Gastroesophageal sphincter (tissue), 4 donors: ENCODE data around the gene MRPL11. TPM values are rescaled to one million over a fixed set of nuclear protein-coding genes. Genes with fewer than 3 reads are reported as not detected.

Experiments
- ATAC-seq: fragments of 150-250 bp; one replicate; pipeline ENCODE4 v1.9.1; 2016; ENCODE audit warnings: mild to moderate bottlenecking, moderate library complexity
- H3K27ac ChIP-seq, 4 donors: fragments of 200-600 bp; sonication (generic) in 3 of 4; 1 replicate in 3 of 4; 2 replicates in 1 of 4; pipeline ENCODE4 v1.5.1; 2016 to 2019
- H3K27me3 ChIP-seq: fragments of 200-600 bp; sonication (generic); one replicate; pipeline ENCODE4 v1.5.1; 2019
- H3K36me3 ChIP-seq, 2 donors: fragments of 200-600 bp; sonication (generic); one replicate each; pipeline ENCODE4 v1.5.1; 2019; ENCODE audit warnings: control low read depth in 1 of 2
- H3K4me1 ChIP-seq, 3 donors: fragments of 200-600 bp; sonication (generic); 1 replicate in 2 of 3; 2 replicates in 1 of 3; pipeline ENCODE4 v1.5.1; 2016 to 2019; ENCODE audit warnings: control low read depth in 2 of 3
- H3K4me3 ChIP-seq, 2 donors: fragments of 200-600 bp; sonication (generic); one replicate each; pipeline ENCODE4 v1.5.1; 2019; ENCODE audit warnings: mild to moderate bottlenecking in 1 of 2, moderate library complexity in 1 of 2
- H3K9me3 ChIP-seq, 3 donors: fragments of 200-600 bp; sonication (generic); one replicate each; pipeline ENCODE4 v1.5.1; 2017 to 2019; ENCODE audit warnings: control low read depth in 2 of 3
- CTCF ChIP-seq, 4 experiments: fragments of 200-600 bp in 2 of 4; fragments of 450-650 bp in 2 of 4; sonication (generic) in 1 of 4; IDR thresholded peaks; one replicate each; pipeline ENCODE4 v1.5.1; 2017 to 2019; ENCODE audit warnings: antibody characterized with exemption in 4 of 4, mild to moderate bottlenecking in 2 of 4, moderate library complexity in 2 of 4
- EP300 ChIP-seq: sonication (generic); formaldehyde crosslinking; IDR thresholded peaks from one replicate; pipeline ENCODE4 v1.6.1; 2017; ENCODE audit warnings: antibody characterized with exemption, mild to moderate bottlenecking
- POLR2A ChIP-seq, 2 donors: fragments of 450-650 bp; IDR thresholded peaks; one replicate each; pipeline ENCODE4 v1.6.1; 2017; ENCODE audit warnings: antibody characterized with exemption in 2 of 2, mild to moderate bottlenecking in 2 of 2, moderate library complexity in 1 of 2
- POLR2AphosphoS5 ChIP-seq: sonication (generic); formaldehyde crosslinking; IDR thresholded peaks from one replicate; pipeline ENCODE4 v1.6.1; 2017; ENCODE audit warnings: antibody characterized with exemption
- WGBS, 2 donors: methylation state at CpG; one replicate each; pipeline ENCODE4 v1.1.5; 2018; ENCODE audit warnings: low coverage in 1 of 2; 5-methylcytosine and 5-hydroxymethylcytosine counted together
- total RNA-seq, 4 donors: library from RNA; depleted of rRNA; stranded (reverse); fragments of >200 nt; gene quantifications; one replicate each; pipeline ENCODE4 v1.1.0, GENCODE V29; 2016

Gene MRPL11
- total RNA-seq, 4 donors from 2014 or later: 36.3 to 48.1 (median 45.6) TPM

DNA sequence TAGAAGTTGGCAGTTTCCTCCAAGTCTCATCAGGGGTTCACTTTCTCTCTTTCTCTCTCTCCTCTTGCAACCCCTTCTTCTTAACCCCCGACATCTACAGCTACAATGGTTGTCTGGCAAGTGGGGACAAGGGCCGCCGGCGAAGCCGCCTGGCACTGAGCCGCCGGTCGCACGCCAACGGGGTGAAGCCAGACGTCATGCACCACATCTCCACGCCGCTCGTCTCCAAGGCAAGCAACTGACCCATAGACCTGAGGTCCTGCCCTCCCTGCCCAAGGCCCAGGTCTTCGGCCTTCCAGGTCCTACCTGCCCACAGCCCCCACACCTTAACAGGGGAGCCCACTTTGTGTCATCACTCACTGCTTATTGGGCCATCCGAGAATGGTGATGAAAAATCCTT lies 32.5 kb upstream of the MRPL11 start:
- Histone ChIP-seq H3K27ac (no peak overlapping the region), H3K9me3 (no peaks in the 10 kb centered on the region), H3K4me1 (peaks cover 0 to 22% (median 11%) of the 10 kb centered on the region in 3 donors), H3K36me3 (peaks cover 0 to 72% of the 10 kb centered on the region in 2 donors), H3K27me3 (no peaks in the 10 kb centered on the region), H3K4me3 (no peak overlapping the region)
- no peak for TF ChIP-seq EP300
- no peak for TF ChIP-seq POLR2A (IDR thresholded peaks at IDR 0.05)
- TF ChIP-seq POLR2AphosphoS5: no peak
- no peak for TF ChIP-seq CTCF (IDR thresholded peaks at IDR 0.05)
- WGBS, 2 donors: 92% methylated on average over 4 of the region's 16 CpGs; no CpG with 5 or more reads in 1 of the 2 donors
- ATAC-seq: no peak

GRCh38 chr11:66470015-66470414 lies 31.4 kb upstream of the MRPL11 start:
- Histone ChIP-seq H3K27ac (no peak overlapping the region), H3K9me3 (no peaks in the 10 kb centered on the region), H3K36me3 (peaks cover 0 to 61% of the 10 kb centered on the region in 2 donors), H3K27me3 (no peaks in the 10 kb centered on the region), H3K4me1 (peaks cover 0 to 33% (median 15%) of the 10 kb centered on the region in 3 donors), H3K4me3 (no peak overlapping the region)
- no peak for TF ChIP-seq EP300
- TF ChIP-seq POLR2AphosphoS5: no peak
- TF ChIP-seq POLR2A (IDR thresholded peaks at IDR 0.05): no peak
- TF ChIP-seq CTCF (IDR thresholded peaks at IDR 0.05): no peak
- ATAC-seq: no peak
- 80 to 92% methylated on average over 2 to 3 of the region's 3 CpGs for WGBS, 2 donors

- ATAC-seq: no peak
- H3K9me3 ChIP-seq: no peaks in the 10 kb centered on the region
- H3K4me1 ChIP-seq: peaks cover 0 to 34% (median 15%) of the 10 kb centered on the region in 3 donors
- H3K27me3 ChIP-seq: no peaks in the 10 kb centered on the region
- H3K36me3 ChIP-seq: peaks cover 0 to 55% of the 10 kb centered on the region in 2 donors
- H3K27ac ChIP-seq: no peak overlapping the region
- no peak overlapping the region for H3K4me3 ChIP-seq
- TF ChIP-seq CTCF (IDR thresholded peaks at IDR 0.05): no peak
- no peak for TF ChIP-seq EP300
- no peak for TF ChIP-seq POLR2AphosphoS5
- TF ChIP-seq POLR2A (IDR thresholded peaks at IDR 0.05): no peak
- WGBS, 2 donors: 91% methylated on average over 1 of the region's 1 CpG; no CpG with 5 or more reads in 1 of the 2 donors
These were observed 30.8 kb upstream of the MRPL11 start for GRCh38 chr11:66469441-66469840.

GRCh38 chr11:66468691-66469090 lies 30.0 kb upstream of the MRPL11 start:
- H3K9me3 ChIP-seq: no peaks in the 10 kb centered on the region
- no peak overlapping the region for H3K4me3 ChIP-seq
- peaks cover 0 to 48% of the 10 kb centered on the region in 2 donors for H3K36me3 ChIP-seq
- H3K27me3 ChIP-seq: no peaks in the 10 kb centered on the region
- no peak overlapping the region for H3K27ac ChIP-seq
- TF ChIP-seq POLR2A (IDR thresholded peaks at IDR 0.05) (no peak), CTCF (IDR thresholded peaks at IDR 0.05) (no peak)
- H3K4me1 ChIP-seq: peaks cover 0 to 34% (median 15%) of the 10 kb centered on the region in 3 donors
- WGBS, 2 donors: 80 to 87% methylated on average over 5 to 6 of the region's 6 CpGs
- ATAC-seq: no peak

- Histone ChIP-seq H3K27me3 (no peaks in the 10 kb centered on the region), H3K27ac (peak overlapping the region in 3 of 4 donors; percentile 83 to 92 (median 85)), H3K9me3 (no peaks in the 10 kb centered on the region), H3K4me1 (peaks cover 0 to 34% (median 15%) of the 10 kb centered on the region in 3 donors), H3K36me3 (peaks cover 0 to 38% of the 10 kb centered on the region in 2 donors), H3K4me3 (peak overlapping the region; percentile 79 to 91)
- ATAC-seq: no peak
- 43% methylated on average over 3 of the region's 6 CpGs; no CpG with 5 or more reads in 1 of the 2 donors for WGBS, 2 donors
- no peak for TF ChIP-seq POLR2AphosphoS5
- no peak for TF ChIP-seq CTCF (IDR thresholded peaks at IDR 0.05)
- TF ChIP-seq EP300: no peak
- TF ChIP-seq POLR2A (IDR thresholded peaks at IDR 0.05): no peak
These were observed 29.1 kb upstream of the MRPL11 start for GRCh38 chr11:66467756-66468155.
